Rectal smooth muscle tissue (tissue), 1 donor: ENCODE data around the gene TEKTIP1.
"Not testable (repeated sequence)": the region's sequence is repeated elsewhere in the genome, so short reads cannot be mapped to it uniquely, and the experiment has no call there.

Experiments
- H3K27ac ChIP-seq: one replicate; pipeline ENCODE4 v1.7.0; 2013; ENCODE audit warnings: low read depth, low read length, inconsistent platforms
- H3K27me3 ChIP-seq: one replicate; pipeline ENCODE4 v1.7.0; 2013; ENCODE audit warnings: low read length; ENCODE audit not compliant: control insufficient read depth, insufficient read depth
- H3K36me3 ChIP-seq: one replicate; pipeline ENCODE4 v1.7.0; 2013; ENCODE audit warnings: low read length; ENCODE audit not compliant: control insufficient read depth, insufficient read depth
- H3K4me1 ChIP-seq: one replicate; pipeline ENCODE4 v1.7.0; 2013; ENCODE audit warnings: low read length; ENCODE audit not compliant: control insufficient read depth, insufficient read depth
- H3K4me3 ChIP-seq: one replicate; pipeline ENCODE4 v1.7.0; 2013; ENCODE audit warnings: low read length
- H3K9ac ChIP-seq: one replicate; pipeline ENCODE4 v1.7.0; 2013; ENCODE audit warnings: low read length

The TEKTIP1 gene

DNA sequence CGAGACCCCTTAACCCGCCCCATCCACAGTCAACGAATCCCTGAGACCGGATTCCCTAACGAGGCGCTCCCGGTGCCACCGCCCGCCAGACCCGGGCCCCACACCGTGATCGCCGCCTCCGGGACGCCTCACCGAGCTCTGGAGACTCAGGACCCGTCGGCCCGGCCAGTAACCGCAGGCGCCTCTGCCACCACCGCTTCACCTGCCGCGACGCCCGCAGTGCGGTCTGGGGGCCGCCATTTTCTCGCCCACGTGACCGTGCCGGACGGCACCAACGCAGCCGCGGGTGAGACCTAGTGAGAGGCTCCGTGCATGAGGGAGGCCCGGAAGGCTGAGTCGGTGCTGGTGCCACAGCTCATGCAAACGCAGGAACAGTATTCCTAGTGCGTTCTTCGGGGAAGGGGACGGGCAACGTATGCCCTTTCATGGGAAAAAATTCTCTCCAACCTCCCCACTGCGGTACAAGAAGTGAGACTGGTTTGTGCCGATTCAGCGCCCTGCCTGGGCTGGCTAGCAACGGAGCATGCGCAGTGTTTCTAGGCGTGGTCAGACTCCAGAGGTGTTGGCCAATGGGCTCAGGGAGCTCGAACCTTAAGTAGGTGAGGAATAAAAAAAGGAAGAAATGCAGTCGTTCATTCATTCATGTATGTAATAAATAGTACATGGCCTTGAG is 38.4 kb upstream of the TEKTIP1 start, which contains the start of gene DOHH:
Gene DOHH, minus strand, starts transcription at position 246 of the 673 bp plus-strand sequence. CDS start 3,860 bp downstream, outside the sequence.
- H3K4me1 ChIP-seq, result peaks cover 6% of the 10 kb centered on the region
- H3K27me3 ChIP-seq, result no peaks in the 10 kb centered on the region
- H3K9ac ChIP-seq, result peak within 1 kb of the TSS; percentile 88
- H3K27ac ChIP-seq, result peak within 1 kb of the TSS; percentile 96
- no peaks in the 10 kb centered on the region for H3K36me3 ChIP-seq
- peak within 1 kb of the TSS; percentile 91 for H3K4me3 ChIP-seq

DNA sequence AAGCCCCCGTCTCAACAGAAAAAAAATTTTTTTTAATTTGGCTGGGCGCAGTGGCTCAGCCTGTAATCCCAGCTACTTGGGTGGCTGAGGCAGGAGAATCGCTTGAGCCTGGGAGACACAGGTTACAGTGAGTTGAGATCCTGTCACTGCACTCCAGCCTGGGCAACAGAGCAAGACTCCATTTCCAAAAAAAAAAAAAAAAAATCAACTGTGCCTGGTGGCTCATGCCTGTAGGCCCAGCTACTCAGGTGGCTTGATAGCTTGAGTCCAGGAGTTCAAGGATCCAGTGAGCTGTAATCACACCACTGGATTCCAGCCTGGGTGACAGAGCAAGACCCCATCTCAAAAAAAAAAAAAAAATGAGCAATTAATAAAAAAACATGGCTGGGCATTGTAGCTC is 37.2 kb upstream of the TEKTIP1 start:
- no peaks in the 10 kb centered on the region for H3K36me3 ChIP-seq
- H3K27ac ChIP-seq, result no peak overlapping the region
- H3K9ac ChIP-seq, result no peak overlapping the region

DNA sequence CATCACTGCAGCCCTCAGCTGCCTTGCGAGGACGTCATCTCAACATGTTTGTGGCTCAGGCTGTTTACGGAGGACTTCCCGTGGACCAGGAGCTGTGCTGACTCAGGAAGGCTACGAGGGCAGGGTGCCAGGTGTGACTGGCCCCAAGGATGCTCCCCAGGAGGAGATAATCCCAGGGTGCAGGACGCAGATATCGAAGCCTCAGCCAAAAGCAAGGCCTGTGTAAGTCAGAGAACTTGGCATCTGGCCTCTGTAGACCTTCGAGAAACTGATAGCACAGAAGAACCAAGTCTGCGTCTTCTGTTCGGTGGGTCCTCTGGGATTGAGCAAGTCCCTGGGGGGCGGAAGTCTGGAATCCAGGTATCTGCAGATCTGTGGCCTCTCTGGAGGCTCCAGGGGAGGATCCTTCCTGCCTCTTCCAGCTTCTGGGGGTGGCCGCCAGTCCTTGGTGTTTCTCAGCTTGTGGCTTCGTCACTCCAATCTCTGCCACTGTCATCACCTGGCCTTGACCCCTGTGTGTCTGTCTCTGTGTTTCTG is 35.9 kb upstream of the TEKTIP1 start:
- Histone ChIP-seq H3K27ac (no peak overlapping the region), H3K4me3 (no peak overlapping the region), H3K36me3 (no peaks in the 10 kb centered on the region), H3K27me3 (no peaks in the 10 kb centered on the region), H3K4me1 (peaks cover 11% of the 10 kb centered on the region), H3K9ac (no peak overlapping the region)

More for the DNA sequence above, 37.2 kb upstream of the TEKTIP1 start:
- Histone ChIP-seq H3K4me3 (no peak overlapping the region), H3K4me1 (peaks cover 6% of the 10 kb centered on the region), H3K27me3 (no peaks in the 10 kb centered on the region)

DNA sequence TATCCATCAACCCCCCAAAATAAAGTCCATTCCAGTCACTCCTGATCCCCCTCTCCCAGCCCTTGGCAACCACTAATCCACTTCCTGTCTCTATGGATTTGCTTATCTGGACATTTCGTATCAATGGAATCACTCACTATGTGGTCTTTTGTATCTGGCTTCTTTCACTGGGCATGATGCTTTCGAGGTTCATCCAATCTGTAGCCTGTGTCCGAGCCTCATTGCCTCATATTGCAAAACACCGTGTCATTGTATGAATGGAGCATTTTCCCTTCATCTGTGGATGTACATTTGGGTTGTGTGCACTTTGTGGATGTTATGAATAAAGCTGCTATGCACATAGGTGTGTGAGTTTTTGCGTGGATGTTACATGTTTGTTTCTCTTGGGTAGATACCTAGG is 34.2 kb upstream of the TEKTIP1 start:
- Histone ChIP-seq H3K4me3 (no peak overlapping the region), H3K9ac (no peak overlapping the region), H3K4me1 (peaks cover 9% of the 10 kb centered on the region), H3K36me3 (no peaks in the 10 kb centered on the region), H3K27ac (no peak overlapping the region), H3K27me3 (no peaks in the 10 kb centered on the region)

DNA sequence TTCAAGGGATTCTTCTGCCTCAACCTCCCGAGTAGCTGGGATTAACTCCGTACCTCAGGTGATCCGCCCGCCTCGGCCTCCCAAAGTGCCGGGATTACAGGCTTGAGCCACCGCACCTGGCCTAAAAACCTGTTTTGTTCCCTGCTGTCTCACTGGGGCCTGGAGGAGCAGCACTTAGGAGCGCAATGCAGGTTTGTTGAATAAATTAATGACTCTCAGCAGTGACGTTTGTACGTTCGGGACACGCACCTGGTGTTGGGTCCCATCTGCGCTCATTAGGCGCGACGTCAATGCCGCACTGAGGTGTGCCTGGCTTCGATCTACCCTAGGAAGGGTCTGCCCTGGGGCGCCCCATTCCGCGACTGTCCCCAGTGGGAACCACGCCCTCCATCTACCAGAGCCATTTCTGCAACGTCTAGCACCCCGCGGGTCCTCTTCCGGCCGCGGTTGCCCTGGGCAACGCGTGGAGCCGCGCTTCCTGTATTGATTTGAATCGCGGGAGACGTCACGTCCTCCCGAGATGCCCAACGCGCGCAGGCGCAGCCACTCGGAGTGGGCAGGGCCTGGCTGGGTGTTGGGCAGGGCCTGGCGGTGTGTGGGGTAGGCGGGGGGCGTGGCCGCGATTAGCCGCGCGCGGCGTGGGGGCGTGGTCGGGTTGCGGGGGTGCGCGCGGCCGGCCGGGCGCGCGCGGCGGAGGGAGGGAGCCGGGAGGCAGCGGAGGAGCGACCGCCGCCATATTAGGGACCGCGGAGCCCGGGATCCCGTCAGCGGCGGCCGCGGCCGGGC is 33.2 kb upstream of the TEKTIP1 start, which contains the start of gene FZR1:
Gene FZR1, plus strand, starts transcription at position 714 of the 786 bp plus-strand sequence. CDS start 16,679 bp downstream, outside the sequence.
- Histone ChIP-seq H3K36me3 (no peaks in the 10 kb centered on the region), H3K9ac (peak within 1 kb of the TSS; percentile 71), H3K4me3 (peak within 1 kb of the TSS; percentile 82), H3K27ac (peak within 1 kb of the TSS; percentile 79), H3K27me3 (no peaks in the 10 kb centered on the region), H3K4me1 (peaks cover 6% of the 10 kb centered on the region)

DNA sequence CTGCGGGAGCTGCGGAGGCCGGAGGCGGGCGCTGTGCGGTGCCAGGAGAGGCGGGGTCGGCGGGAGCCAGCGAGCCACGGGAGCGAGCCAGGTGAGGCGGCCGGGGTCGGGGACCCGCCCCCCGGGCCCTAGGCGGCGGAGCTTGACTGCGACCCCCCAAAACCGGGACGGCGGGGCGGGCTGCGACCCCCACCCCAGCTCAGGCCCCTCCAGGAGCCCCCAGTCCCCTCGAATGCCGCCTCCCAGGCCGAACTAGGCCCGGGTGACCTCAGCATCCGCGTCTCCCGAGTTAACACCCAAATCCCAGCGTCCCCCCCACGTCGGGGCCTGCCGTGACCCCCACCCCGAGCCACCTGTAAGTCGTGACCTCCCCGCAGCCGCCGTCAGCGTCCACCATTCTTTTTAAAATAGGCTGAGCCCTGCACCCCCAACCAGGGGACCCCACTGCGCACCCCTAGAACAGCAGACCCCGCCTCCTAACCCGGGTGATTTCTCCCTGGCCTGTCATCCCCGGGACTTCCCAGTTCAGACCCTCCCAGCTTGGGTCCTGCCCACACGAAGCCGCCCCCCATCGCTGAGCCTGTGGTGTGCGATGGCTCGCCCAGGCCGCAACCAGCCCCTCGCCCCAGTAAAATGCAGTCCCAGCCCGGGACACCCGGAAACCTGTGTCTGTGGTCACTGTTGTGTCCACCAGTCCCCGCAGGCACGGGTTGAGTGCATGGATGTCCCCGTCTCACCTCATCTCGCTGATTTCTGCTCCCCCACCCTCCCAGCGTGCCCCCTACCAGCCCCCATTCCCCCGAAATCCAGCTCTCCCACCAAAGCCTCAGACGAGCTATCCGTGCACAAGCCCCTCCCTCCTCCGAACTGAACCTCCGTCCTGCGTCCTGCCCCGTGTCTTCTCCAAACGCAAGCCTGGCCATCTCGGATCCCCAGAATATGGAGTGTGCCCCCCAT is 32.3 kb upstream of the TEKTIP1 start:
- peak overlapping the region; percentile 71 for H3K9ac ChIP-seq
- peak overlapping the region; percentile 79 for H3K27ac ChIP-seq
- peak overlapping the region; percentile 82 for H3K4me3 ChIP-seq
- H3K4me1 ChIP-seq, result peaks cover 4% of the 10 kb centered on the region
- H3K36me3 ChIP-seq, result no peaks in the 10 kb centered on the region
- H3K27me3 ChIP-seq, result no peaks in the 10 kb centered on the region

DNA sequence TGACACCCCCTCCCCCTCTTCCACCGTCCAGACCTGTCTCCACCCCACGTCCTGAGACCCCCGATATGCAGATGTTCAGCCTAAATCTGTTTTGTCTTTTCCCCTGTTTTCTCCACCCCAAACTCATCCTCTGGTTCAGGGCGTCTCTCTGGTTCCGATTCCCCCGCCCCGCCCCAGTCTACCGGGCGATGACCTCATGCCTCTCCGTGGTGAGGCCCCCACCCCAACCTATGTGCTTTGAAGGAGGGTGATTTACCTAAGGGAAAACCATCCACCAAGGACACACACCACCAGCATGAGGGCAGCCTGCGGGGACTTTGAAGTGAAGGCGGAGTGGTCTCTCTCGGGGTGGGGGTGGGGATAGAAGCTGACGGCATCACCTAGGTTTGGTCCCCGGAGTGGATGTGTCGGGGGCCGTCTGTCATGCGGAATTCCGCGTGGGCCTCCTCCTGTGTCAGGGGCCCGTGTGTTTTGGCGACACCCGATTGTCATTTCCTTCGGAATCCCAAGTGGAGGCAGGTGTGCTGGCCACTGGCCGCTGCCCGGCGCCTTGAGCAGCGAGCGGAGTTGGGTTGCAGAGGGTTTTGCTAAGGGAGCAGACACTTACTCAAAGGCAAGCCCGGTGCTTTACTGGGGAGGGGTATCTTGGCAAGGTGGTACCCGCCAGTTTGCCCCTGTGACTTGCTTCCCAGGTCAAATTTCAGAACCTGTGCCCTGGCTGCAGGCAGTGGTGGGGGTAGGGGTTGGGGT is 31.4 kb upstream of the TEKTIP1 start:
- Histone ChIP-seq H3K27me3 (no peaks in the 10 kb centered on the region), H3K4me3 (peak overlapping the region; percentile 82), H3K4me1 (peaks cover 4% of the 10 kb centered on the region), H3K9ac (peak overlapping the region; percentile 71), H3K27ac (peak overlapping the region; percentile 34), H3K36me3 (no peaks in the 10 kb centered on the region)

DNA sequence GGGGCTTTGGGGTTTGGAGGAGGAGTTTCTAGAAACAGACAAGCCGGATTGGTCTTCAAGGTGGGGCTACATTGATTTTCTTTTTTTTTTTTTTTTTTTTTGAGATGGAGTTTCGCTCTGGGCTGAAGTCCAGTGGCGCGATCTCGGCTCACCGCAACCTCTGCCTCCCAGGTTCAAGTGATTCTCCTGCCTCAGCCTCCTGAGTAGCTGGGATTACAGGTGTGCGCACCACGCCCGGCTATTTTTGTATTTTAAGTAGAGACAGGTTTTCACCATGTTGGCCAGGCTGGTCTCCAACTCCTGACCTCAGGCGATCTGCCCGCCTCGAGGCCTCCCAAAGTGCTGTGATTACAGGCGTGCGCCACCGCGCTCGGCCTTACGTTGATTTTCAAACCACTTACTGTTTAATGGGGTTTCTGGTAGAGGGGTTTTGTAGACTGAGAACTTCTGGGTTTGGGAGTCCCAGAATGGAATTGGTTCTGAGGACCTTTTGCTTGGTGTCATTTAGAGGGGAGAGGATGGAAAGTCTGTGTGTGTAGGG is 30.8 kb upstream of the TEKTIP1 start:
- not testable (repeated sequence) for H3K27me3 ChIP-seq, H3K4me3 ChIP-seq, H3K36me3 ChIP-seq, H3K9ac ChIP-seq, H3K27ac ChIP-seq, H3K4me1 ChIP-seq

DNA sequence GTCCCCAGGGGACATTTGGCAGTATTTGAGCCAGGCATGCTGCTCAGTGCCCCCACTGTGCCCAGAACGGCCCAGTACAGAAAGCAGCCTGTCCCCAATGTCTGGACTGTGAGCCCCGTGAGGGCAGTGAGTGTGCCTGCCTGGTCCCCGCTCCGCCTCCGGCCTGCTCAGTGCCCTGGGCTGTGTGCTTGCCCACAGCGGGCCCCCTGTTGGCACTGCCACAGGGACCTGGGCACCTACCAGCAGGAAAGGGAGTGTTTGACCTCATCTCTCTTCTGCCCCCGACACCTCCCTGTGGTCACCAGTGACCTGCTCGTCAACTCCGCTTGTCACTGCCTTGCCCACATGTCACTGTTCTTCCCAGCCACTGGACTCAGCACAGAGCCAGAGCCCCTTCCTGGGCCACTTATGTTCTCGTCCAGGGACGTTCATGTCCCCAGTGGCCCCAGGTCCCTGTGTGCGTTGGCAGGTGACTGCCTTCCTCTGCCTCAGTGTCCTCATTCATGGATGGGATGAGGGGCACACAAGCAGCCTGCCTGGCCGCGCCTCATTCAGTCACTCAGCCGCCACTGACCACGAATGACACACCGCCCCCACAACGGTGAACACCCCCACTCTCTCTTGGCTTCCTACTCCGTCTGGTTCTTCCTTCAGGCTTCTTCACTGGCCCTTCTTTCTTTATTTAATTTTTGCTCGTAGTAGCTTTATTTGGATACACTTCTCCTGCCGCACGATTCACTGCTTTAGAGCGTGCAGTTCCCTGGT is 30.0 kb upstream of the TEKTIP1 start:
- H3K27ac ChIP-seq, result no peak overlapping the region
- peaks cover 4% of the 10 kb centered on the region for H3K4me1 ChIP-seq
- no peak overlapping the region for H3K9ac ChIP-seq
- H3K36me3 ChIP-seq, result no peaks in the 10 kb centered on the region
- H3K4me3 ChIP-seq, result no peak overlapping the region
- H3K27me3 ChIP-seq, result no peaks in the 10 kb centered on the region

DNA sequence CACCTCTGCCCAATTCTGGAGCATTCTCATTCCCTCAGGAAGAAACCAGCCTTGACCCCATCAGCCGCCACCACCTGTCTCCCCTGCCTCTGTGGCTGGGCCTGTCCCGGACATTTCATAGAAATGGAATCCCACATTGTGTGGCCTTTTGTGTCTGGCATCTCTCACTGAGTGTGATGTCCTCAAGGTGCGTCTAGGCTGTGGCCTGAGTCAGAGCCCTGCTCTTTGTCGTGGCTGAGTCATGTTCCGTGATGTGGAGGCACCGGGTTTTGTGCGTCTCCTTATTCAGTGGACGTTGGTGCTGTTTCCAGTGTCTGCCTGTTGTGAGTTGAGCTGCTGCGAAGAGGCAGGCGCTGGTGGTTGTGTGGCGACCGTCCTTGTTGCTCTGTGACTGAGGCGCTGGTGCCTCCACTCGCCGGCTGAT is 29.4 kb upstream of the TEKTIP1 start:
- Histone ChIP-seq H3K9ac (no peak overlapping the region), H3K27ac (no peak overlapping the region), H3K4me1 (peaks cover 4% of the 10 kb centered on the region), H3K4me3 (no peak overlapping the region), H3K36me3 (no peaks in the 10 kb centered on the region), H3K27me3 (no peaks in the 10 kb centered on the region)

DNA sequence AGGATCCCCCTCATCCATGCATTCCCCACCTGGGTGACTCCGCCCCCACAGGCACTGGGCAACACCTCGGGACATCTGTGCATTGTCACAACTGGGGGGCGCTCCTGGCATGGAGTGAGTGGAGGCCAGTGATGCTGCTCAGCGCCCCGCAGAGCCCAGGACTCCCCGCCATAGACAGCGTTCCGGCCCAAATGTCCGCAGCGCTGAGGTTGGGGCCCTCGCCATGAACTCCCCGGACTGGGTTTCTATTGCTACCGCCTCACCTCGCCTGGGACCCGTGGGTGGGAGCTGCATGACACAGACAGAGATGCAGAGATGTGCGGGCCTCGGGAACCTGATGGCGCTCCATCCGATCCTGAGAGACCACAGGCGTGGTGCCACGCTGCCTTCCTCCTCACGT is 28.2 kb upstream of the TEKTIP1 start:
- H3K27ac ChIP-seq, result no peak overlapping the region
- peaks cover 4% of the 10 kb centered on the region for H3K4me1 ChIP-seq
- no peaks in the 10 kb centered on the region for H3K36me3 ChIP-seq

More for the DNA sequence above, 28.2 kb upstream of the TEKTIP1 start:
- Histone ChIP-seq H3K9ac (no peak overlapping the region), H3K27me3 (no peaks in the 10 kb centered on the region), H3K4me3 (no peak overlapping the region)
